Measurements from ENCODE around the gene CRYBB3.
"Not testable (repeated sequence)": the region's sequence is repeated elsewhere in the genome, so short reads cannot be mapped to it uniquely, and the experiment has no call there.

CRYBB3 gene

DNA sequence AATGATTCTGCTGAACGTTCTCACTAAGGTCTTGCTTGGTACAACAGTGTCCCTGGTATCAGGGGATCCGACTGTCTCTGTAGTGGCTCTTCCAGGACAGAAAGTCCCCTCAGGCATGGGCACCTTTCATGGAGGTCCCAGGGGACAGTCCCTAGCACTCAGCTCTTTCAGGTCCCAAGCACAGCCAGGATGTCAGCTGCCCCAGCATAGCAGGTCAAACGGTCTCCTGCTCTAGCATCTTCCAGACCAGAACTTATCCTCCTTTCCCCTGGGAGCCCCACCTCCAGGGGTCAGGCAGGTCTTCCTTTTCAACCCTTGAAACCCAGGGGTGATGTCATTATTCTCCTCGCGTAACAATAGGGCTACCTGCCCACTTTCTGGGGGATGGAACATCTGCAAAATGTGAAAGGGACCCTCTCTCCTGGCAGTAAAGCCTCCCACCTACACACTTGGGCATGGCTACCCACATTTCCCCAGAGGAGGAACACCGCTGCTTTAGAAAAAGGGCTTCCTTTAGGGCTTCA is 24.7 kb upstream of the CRYBB3 start:
- DNase-seq (ENCODE audit: extremely low spot score), result no peak
- TF ChIP-seq, protein P1, sequence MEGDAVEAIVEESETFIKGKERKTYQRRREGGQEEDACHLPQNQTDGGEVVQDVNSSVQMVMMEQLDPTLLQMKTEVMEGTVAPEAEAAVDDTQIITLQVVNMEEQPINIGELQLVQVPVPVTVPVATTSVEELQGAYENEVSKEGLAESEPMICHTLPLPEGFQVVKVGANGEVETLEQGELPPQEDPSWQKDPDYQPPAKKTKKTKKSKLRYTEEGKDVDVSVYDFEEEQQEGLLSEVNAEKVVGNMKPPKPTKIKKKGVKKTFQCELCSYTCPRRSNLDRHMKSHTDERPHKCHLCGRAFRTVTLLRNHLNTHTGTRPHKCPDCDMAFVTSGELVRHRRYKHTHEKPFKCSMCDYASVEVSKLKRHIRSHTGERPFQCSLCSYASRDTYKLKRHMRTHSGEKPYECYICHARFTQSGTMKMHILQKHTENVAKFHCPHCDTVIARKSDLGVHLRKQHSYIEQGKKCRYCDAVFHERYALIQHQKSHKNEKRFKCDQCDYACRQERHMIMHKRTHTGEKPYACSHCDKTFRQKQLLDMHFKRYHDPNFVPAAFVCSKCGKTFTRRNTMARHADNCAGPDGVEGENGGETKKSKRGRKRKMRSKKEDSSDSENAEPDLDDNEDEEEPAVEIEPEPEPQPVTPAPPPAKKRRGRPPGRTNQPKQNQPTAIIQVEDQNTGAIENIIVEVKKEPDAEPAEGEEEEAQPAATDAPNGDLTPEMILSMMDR (IDR thresholded peaks at IDR 0.05; ENCODE audit: control extremely low read depth, extremely low read depth, low read depth, missing control alignments), result no peak
- POLR2A ChIA-PET, result no interaction called here
- CTCF ChIA-PET, result interaction anchor here (1.8 kb wide), 1 partner anchor 26 kb away, joined by 4 read pairs; no protein-coding TSS in a partner anchor

DNA sequence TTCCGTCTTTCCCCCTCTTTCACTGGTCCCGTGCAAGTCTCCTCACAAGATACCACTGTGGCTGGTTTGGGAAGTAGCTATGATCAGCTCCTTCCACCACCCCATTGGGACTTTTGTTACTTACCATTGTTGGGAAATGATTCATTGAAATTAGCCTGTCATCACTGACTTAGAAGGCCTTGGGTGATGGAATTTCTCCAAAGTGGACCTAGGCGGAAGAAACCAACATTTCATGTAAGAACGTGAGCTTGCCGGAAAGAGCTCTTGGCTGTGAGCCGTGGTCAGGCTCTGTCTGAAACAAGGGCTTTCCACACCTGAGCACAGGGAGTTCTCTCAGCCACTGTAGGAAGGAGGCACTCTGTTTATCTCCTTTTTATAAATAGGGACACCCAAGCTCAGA is 23.5 kb upstream of the CRYBB3 start:
- TF ChIP-seq, protein P1 (IDR thresholded peaks at IDR 0.05; ENCODE audit: control extremely low read depth, extremely low read depth, low read depth, missing control alignments), result no peak
- DNase-seq (ENCODE audit: extremely low spot score), result no peak
- POLR2A ChIA-PET, result no interaction called here
- CTCF ChIA-PET, result interaction anchor here (0.6 to 1.2 kb wide), 4 partner anchors 9 to 95 kb away, joined by 3 read pairs; no protein-coding TSS in a partner anchor

DNA sequence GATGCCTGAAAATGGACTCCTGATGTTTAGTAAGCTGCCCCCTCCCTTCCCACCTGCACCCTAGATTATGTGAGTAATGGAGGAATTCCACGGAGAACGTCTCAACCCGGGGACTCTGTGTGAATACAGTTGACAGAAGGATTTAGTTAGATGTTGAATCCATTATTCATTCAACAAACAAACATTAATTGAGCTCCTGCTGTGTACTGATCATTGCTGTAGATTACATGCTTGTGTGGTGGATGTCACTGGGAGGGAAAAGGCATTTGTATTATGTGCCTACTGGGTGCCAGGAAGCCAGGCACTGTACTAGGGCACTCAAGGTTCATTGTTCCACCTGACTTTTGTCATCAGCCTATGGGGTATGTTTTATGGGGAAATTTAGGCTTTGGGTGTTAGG is 22.9 kb upstream of the CRYBB3 start:
- ChIA-PET CTCF (interaction anchor here (0.7 to 1.2 kb wide), 4 partner anchors 9 to 95 kb away, joined by 3 read pairs; no protein-coding TSS in a partner anchor), POLR2A (no interaction called here)
- DNase-seq (ENCODE audit: extremely low spot score), result no peak
- TF ChIP-seq, protein P1 (IDR thresholded peaks at IDR 0.05; ENCODE audit: control extremely low read depth, extremely low read depth, low read depth, missing control alignments), result no peak

DNA sequence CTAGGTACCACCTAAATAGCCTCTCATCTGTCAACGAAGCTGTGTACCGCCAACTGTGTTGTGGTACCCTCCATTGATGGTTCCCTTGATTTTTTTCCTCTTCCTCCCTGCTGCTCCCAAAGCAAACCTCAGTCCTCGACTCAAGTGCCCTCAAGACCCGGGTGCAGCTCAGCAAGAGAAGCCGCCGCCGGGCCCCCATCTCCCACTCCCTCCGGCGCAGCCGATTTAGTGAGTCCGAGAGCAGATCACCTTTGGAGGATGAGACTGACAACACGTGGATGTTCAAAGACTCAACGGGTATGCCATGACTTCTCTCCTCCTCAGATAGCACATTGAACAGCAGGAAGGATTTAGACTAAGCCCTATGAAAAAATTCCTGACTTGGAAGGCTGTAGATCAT is 22.4 kb upstream of the CRYBB3 start:
- TF ChIP-seq, protein P1 (IDR thresholded peaks at IDR 0.05; ENCODE audit: control extremely low read depth, extremely low read depth, low read depth, missing control alignments), result no peak
- POLR2A ChIA-PET, result no interaction called here
- CTCF ChIA-PET, result interaction anchor here (0.7 to 1.2 kb wide), 3 partner anchors 9 to 96 kb away, joined by 3 read pairs; no protein-coding TSS in a partner anchor
- no peak for DNase-seq (ENCODE audit: extremely low spot score)

DNA sequence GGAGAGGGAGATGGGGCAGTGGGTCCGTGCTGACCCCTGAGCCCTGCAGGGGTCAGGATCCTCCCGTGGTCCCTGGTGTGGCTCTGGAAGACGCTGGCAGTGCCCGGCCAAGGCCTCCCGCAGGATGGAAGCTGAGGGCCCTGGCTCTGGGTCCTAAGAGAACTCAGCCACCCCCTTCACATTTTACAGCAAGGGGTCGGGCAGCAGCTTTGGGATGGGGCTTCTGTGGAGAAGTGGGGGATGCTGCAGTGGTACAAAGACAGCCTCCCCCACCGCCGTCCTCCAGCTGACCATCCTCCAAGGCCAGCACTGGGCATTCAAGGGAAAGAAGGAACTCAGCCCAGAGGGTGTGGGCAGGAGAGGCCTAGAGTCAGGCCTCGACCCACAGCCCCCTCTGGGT is 21.8 kb upstream of the CRYBB3 start:
- TF ChIP-seq, protein P1 (IDR thresholded peaks at IDR 0.05; ENCODE audit: control extremely low read depth, extremely low read depth, low read depth, missing control alignments), result no peak
- CTCF ChIA-PET, result no interaction called here
- POLR2A ChIA-PET, result no interaction called here
- no peak for DNase-seq (ENCODE audit: extremely low spot score)

DNA sequence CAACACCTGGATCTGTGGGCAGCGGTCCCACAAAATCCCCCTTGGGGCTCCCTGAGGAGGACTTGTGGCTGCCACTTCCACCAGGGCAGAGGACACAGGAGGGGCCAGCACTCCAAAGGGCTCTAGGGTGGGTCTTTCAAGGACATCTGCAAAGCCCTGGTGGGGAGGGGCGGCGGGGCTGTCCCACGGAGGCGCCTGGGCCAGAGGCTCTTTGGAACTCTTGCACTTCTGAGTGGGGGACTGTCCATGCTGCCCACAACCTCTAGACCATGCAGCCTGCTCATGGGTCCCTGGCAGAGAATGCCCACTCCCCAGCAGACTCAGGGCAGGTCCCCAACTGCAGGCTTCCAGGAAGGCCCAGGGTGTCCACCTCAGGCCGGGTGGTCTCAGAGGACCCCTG is 21.3 kb upstream of the CRYBB3 start:
- DNase-seq (ENCODE audit: extremely low spot score); CTCF ChIA-PET; POLR2A ChIA-PET: not testable (repeated sequence)

DNA sequence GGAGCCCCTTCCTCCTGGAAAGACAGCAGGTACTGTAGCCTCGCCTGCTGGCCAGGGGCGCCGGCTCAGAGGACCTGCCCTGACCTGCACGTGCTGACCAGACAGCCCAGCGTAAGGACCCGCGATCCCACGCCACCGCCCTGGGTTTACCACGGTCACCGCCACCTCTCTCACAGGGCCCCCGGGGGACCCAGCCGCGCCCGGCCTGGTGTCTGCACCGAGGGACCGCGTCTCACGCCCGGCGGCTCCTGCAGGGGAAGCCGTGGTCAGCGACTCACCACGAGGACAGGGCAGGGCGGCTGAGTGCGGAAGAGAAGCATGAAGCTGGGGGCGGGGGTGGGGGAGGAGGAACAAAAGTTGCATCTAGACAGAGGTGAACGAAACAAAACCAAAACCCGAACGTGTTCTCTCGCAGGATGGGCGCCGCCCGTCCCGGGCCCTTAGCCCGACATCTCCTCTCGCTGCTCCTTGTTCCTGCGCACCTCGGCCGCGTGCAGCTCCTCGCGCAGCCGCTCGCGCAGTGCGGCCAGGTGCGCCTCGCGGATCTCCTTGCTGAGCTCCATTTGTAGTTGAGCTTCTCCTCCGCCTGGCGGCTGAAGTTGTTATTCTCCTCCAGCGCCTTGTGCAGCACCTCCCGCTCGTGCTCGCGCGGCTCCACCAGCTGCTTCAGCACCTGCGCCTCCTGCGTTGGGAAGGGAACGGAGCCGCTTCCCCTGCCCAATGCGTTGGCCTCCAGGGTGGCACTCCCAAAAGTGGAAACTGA is 20.6 kb upstream of the CRYBB3 start:
- CTCF ChIA-PET, result interaction anchor here (1.5 kb wide), 1 partner anchor 23 kb away, joined by 4 read pairs; no protein-coding TSS in a partner anchor
- POLR2A ChIA-PET; DNase-seq (ENCODE audit: extremely low spot score): not testable (repeated sequence)
